Trophoblast cell (in vitro differentiated cells and primary cell): Measurements from ENCODE around the gene HPSE2.

Source experiments
- DNase-seq, 2 donors: peaks; one replicate each; pipeline ENCODE4 v3.0.0-alpha.2; 2016
- H2AFZ ChIP-seq: 2 replicates; pipeline ENCODE4 v1.6.1; 2013; ENCODE audit warnings: low read length, moderate library complexity, mild to moderate bottlenecking; ENCODE audit not compliant: insufficient read depth, poor library complexity
- H2AK5ac ChIP-seq: 2 replicates; pipeline ENCODE4 v1.6.1; 2013; ENCODE audit warnings: mild to moderate bottlenecking, low read length
- H2BK120ac ChIP-seq: 2 replicates; pipeline ENCODE4 v1.6.1; 2013; ENCODE audit warnings: low read length, mild to moderate bottlenecking, moderate library complexity; ENCODE audit not compliant: insufficient read depth, poor library complexity
- H2BK12ac ChIP-seq: 2 replicates; pipeline ENCODE4 v1.6.1; 2013; ENCODE audit warnings: mild to moderate bottlenecking, low read length, moderate library complexity
- H2BK5ac ChIP-seq: 2 replicates; pipeline ENCODE4 v1.6.1; 2013; ENCODE audit warnings: low read length, low read depth, moderate library complexity, mild to moderate bottlenecking; ENCODE audit not compliant: poor library complexity
- H3K14ac ChIP-seq: 2 replicates; pipeline ENCODE4 v1.6.1; 2013; ENCODE audit warnings: mild to moderate bottlenecking, low read length
- H3K18ac ChIP-seq: 2 replicates; pipeline ENCODE4 v1.6.1; 2013; ENCODE audit warnings: mild to moderate bottlenecking, low read length
- H3K23ac ChIP-seq: 2 replicates; pipeline ENCODE4 v1.6.1; 2013; ENCODE audit warnings: low read length
- H3K27ac ChIP-seq: 2 replicates; pipeline ENCODE4 v1.5.1; 2013; ENCODE audit warnings: low read depth, mild to moderate bottlenecking, inconsistent platforms, low read length, moderate library complexity
- H3K27me3 ChIP-seq: 2 replicates; pipeline ENCODE4 v1.6.1; 2013; ENCODE audit warnings: inconsistent platforms, mild to moderate bottlenecking, low read length, moderate library complexity; ENCODE audit not compliant: insufficient read depth
- H3K36me3 ChIP-seq, 2 experiments: 1 replicate in 1 of 2; 2 replicates in 1 of 2; pipeline ENCODE4 v1.6.1; 2013; ENCODE audit warnings: low read length in 2 of 2, mild to moderate bottlenecking in 2 of 2, moderate library complexity in 1 of 2; ENCODE audit not compliant: insufficient read depth in 2 of 2, control insufficient read depth in 1 of 2
- H3K4ac ChIP-seq: 2 replicates; pipeline ENCODE4 v1.6.1; 2013; ENCODE audit warnings: low read depth, mild to moderate bottlenecking, low read length, moderate library complexity
- H3K4me1 ChIP-seq, 2 experiments: 1 replicate in 1 of 2; 2 replicates in 1 of 2; pipeline ENCODE4 v1.6.1; 2013; ENCODE audit warnings: low read length in 2 of 2, mild to moderate bottlenecking in 2 of 2, moderate library complexity in 1 of 2; ENCODE audit not compliant: insufficient read depth in 2 of 2, control insufficient read depth in 1 of 2
- H3K4me2 ChIP-seq: 2 replicates; pipeline ENCODE4 v1.6.1; 2013; ENCODE audit warnings: inconsistent platforms, mild to moderate bottlenecking, low read length, moderate library complexity
- H3K4me3 ChIP-seq: 2 replicates; pipeline ENCODE4 v1.5.1; 2013; ENCODE audit warnings: mild to moderate bottlenecking, low read depth, low read length, inconsistent platforms
- H3K79me1 ChIP-seq: one replicate; pipeline ENCODE4 v1.6.1; 2013; ENCODE audit warnings: low read length
- H3K79me2 ChIP-seq: 2 replicates; pipeline ENCODE4 v1.6.1; 2013; ENCODE audit warnings: low read length, mild to moderate bottlenecking; ENCODE audit not compliant: control insufficient read depth, insufficient read depth, poor library complexity
- H3K9ac ChIP-seq: 2 replicates; pipeline ENCODE4 v1.6.1; 2013; ENCODE audit warnings: mild to moderate bottlenecking, low read length
- H3K9me3 ChIP-seq: 2 replicates; pipeline ENCODE4 v1.6.1; 2013; ENCODE audit warnings: low read depth, mild to moderate bottlenecking, control low read depth, inconsistent platforms, low read length; ENCODE audit not compliant: insufficient read depth
- H4K12ac ChIP-seq: 2 replicates; pipeline ENCODE4 v1.6.1; 2013; ENCODE audit warnings: low read depth, mild to moderate bottlenecking, low read length, moderate library complexity
- H4K8ac ChIP-seq: 2 replicates; pipeline ENCODE4 v1.6.1; 2013; ENCODE audit warnings: low read depth, mild to moderate bottlenecking, low read length, moderate library complexity
- H4K91ac ChIP-seq: one replicate; pipeline ENCODE4 v1.6.1; 2013; ENCODE audit warnings: low read depth, mild to moderate bottlenecking, low read length, moderate library complexity
- WGBS: extraction: QIAGEN DNeasy Blood & Tissue Kit; methylation state at CpG from one replicate; pipeline ENCODE4 v1.1.7; 2013; ENCODE audit warnings: missing lambda C conversion rate; ENCODE audit not compliant: insufficient read length, insufficient coverage; ENCODE audit errors: extremely low coverage; 5-methylcytosine and 5-hydroxymethylcytosine counted together

HPSE2 gene

GRCh38 chr10:98415731-98416119 is 819.9 kb downstream of the HPSE2 start:
- Histone ChIP-seq H2BK120ac (peak overlapping the region; percentile 9), H3K79me2 (peaks cover 2% of the 10 kb centered on the region), H3K4me2 (no peak overlapping the region), H3K36me3 (peaks cover 5 to 10% of the 10 kb centered on the region in 2 experiments), H3K4ac (no peak overlapping the region), H2BK12ac (no peak overlapping the region), H3K27ac (peak overlapping the region; percentile 26), H4K8ac (peak overlapping the region; percentile 11), H2BK5ac (no peak overlapping the region), H3K4me3 (no peak overlapping the region), H3K79me1 (peaks cover 11% of the 10 kb centered on the region), H3K9ac (no peak overlapping the region), H3K18ac (peak overlapping the region; percentile 2), H3K23ac (no peak overlapping the region), H4K91ac (peak overlapping the region; percentile 0), H2AFZ (no peak overlapping the region), H3K4me1 (peaks cover 23 to 24% of the 10 kb centered on the region in 2 experiments), H4K12ac (no peak overlapping the region), H2AK5ac (no peak overlapping the region), H3K27me3 (no peaks in the 10 kb centered on the region), H3K14ac (peak overlapping the region; percentile 16), H3K9me3 (no peaks in the 10 kb centered on the region)
- no peak for DNase-seq
- no CpG with 5 or more reads among the region's 8 CpGs for WGBS

- WGBS: no CpG with 5 or more reads among the region's 25 CpGs
- H3K4me2 ChIP-seq: peak within 1 kb of the TSS; percentile 52
- H4K12ac ChIP-seq: peak within 1 kb of the TSS; percentile 41
These were observed 820.5 kb downstream of the HPSE2 start, which contains the start of gene PYROXD2 for GRCh38 chr10:98414932-98415730. Gene PYROXD2 (minus strand): TSS chr10:98415182. CDS start chr10:98415135, 47 bp downstream.

GRCh38 chr10:98414578-98414931 is 821.1 kb downstream of the HPSE2 start:
- Histone ChIP-seq H4K91ac (peak overlapping the region; percentile 81), H3K9ac (no peak overlapping the region), H3K79me1 (peaks cover 11% of the 10 kb centered on the region), H3K18ac (no peak overlapping the region), H3K4ac (peak overlapping the region; percentile 9), H3K36me3 (peaks cover 5 to 10% of the 10 kb centered on the region in 2 experiments), H2BK5ac (peak overlapping the region; percentile 88), H3K4me1 (peaks cover 17 to 18% of the 10 kb centered on the region in 2 experiments), H2BK120ac (no peak overlapping the region), H3K23ac (no peak overlapping the region), H3K14ac (peak overlapping the region; percentile 79), H3K9me3 (no peaks in the 10 kb centered on the region), H4K12ac (peak overlapping the region; percentile 41), H2AFZ (peak overlapping the region; percentile 82), H2BK12ac (no peak overlapping the region), H3K4me3 (peak overlapping the region; percentile 59), H4K8ac (peak overlapping the region; percentile 90), H3K79me2 (peaks cover 2% of the 10 kb centered on the region), H3K27ac (peak overlapping the region; percentile 72), H3K27me3 (no peaks in the 10 kb centered on the region), H2AK5ac (no peak overlapping the region), H3K4me2 (peak overlapping the region; percentile 52)
- DNase-seq: peak; percentile 53 to 55
- no CpG with 5 or more reads among the region's 3 CpGs for WGBS

More at GRCh38 chr10:98414932-98415730, 820.5 kb downstream of the HPSE2 start, which contains the start of gene PYROXD2:
- no peaks in the 10 kb centered on the region for H3K27me3 ChIP-seq
- H3K79me1 ChIP-seq: peaks cover 11% of the 10 kb centered on the region
- H3K4me1 ChIP-seq: peaks cover 22 to 24% of the 10 kb centered on the region in 2 experiments
- peak within 1 kb of the TSS; percentile 79 for H3K14ac ChIP-seq
- H4K91ac ChIP-seq: peak within 1 kb of the TSS; percentile 81
- peaks cover 5 to 10% of the 10 kb centered on the region in 2 experiments for H3K36me3 ChIP-seq
- peak within 1 kb of the TSS; percentile 9 for H3K4ac ChIP-seq
- H2BK12ac ChIP-seq: peak within 1 kb of the TSS; percentile 12
- H2BK5ac ChIP-seq: peak within 1 kb of the TSS; percentile 88
- peak within 1 kb of the TSS; percentile 59 for H3K4me3 ChIP-seq
- no peak within 1 kb of the TSS for H3K23ac ChIP-seq
- H3K18ac ChIP-seq: peak within 1 kb of the TSS; percentile 65
- H3K9me3 ChIP-seq: no peaks in the 10 kb centered on the region
- peak; percentile 74 to 80 for DNase-seq
- H3K27ac ChIP-seq: peak within 1 kb of the TSS; percentile 72
- H2BK120ac ChIP-seq: peak within 1 kb of the TSS; percentile 89
- peak within 1 kb of the TSS; percentile 82 for H2AFZ ChIP-seq
- H2AK5ac ChIP-seq: no peak within 1 kb of the TSS
- H3K79me2 ChIP-seq: peaks cover 2% of the 10 kb centered on the region
- no peak within 1 kb of the TSS for H3K9ac ChIP-seq
- peak within 1 kb of the TSS; percentile 90 for H4K8ac ChIP-seq

- H3K27me3 ChIP-seq: no peaks in the 10 kb centered on the region
- no peak overlapping the region for H3K9ac ChIP-seq
- no peak for DNase-seq
These were observed 823.9 kb downstream of the HPSE2 start for GRCh38 chr10:98411768-98412167.

More at GRCh38 chr10:98411768-98412167, 823.9 kb downstream of the HPSE2 start:
- no peak overlapping the region for H2BK5ac ChIP-seq
- no peak overlapping the region for H2BK120ac ChIP-seq
- no peak overlapping the region for H2AFZ ChIP-seq
- H3K23ac ChIP-seq: no peak overlapping the region
- H3K4me3 ChIP-seq: no peak overlapping the region
- H2AK5ac ChIP-seq: no peak overlapping the region
- no peak overlapping the region for H3K27ac ChIP-seq
- no peaks in the 10 kb centered on the region for H3K9me3 ChIP-seq
- no peak overlapping the region for H2BK12ac ChIP-seq
- H3K4ac ChIP-seq: no peak overlapping the region
- H3K79me1 ChIP-seq: peaks cover 11% of the 10 kb centered on the region
- H3K18ac ChIP-seq: no peak overlapping the region
- no peak overlapping the region for H4K8ac ChIP-seq
- H3K79me2 ChIP-seq: peaks cover 2% of the 10 kb centered on the region
- no peak overlapping the region for H3K14ac ChIP-seq
- no peak overlapping the region for H4K12ac ChIP-seq
- no peak overlapping the region for H3K4me2 ChIP-seq
- WGBS: no CpG with 5 or more reads among the region's 1 CpG
- peaks cover 0 to 2% of the 10 kb centered on the region in 2 experiments for H3K36me3 ChIP-seq
- peaks cover 14 to 15% of the 10 kb centered on the region in 2 experiments for H3K4me1 ChIP-seq
- H4K91ac ChIP-seq: no peak overlapping the region
